Measurements from ENCODE around the gene CALHM2.

CALHM2 gene

DNA sequence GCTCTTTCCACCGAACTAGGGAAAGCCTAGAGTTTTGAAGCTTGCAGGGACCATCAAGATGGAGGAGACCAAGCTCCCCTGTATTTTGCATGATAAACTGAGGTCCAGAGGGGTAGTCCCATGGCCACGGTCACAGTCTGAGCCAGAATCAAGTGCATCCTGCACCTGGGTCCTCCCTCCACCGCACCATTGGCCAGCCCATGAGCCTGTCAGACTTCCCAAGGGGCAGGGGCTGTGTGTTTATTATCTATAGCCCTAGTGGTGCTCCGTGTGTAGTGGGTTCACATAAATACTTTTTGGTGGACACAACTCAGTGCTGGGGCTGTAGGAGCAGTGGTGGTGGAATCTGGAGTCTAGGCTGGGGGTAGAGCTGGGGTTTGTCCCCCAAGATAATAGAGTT is 23.3 kb upstream of the CALHM2 start:
- DNase-seq (ENCODE audit: low spot score): no peak

GRCh38 chr10:103474077-103474476 is 21.9 kb upstream of the CALHM2 start:
- no peak for DNase-seq (ENCODE audit: low spot score)

GRCh38 chr10:103473261-103473671 is 21.1 kb upstream of the CALHM2 start:
- no peak for DNase-seq (ENCODE audit: low spot score)

GRCh38 chr10:103472005-103472404 is 19.8 kb upstream of the CALHM2 start:
- DNase-seq (ENCODE audit: low spot score): no peak

DNA sequence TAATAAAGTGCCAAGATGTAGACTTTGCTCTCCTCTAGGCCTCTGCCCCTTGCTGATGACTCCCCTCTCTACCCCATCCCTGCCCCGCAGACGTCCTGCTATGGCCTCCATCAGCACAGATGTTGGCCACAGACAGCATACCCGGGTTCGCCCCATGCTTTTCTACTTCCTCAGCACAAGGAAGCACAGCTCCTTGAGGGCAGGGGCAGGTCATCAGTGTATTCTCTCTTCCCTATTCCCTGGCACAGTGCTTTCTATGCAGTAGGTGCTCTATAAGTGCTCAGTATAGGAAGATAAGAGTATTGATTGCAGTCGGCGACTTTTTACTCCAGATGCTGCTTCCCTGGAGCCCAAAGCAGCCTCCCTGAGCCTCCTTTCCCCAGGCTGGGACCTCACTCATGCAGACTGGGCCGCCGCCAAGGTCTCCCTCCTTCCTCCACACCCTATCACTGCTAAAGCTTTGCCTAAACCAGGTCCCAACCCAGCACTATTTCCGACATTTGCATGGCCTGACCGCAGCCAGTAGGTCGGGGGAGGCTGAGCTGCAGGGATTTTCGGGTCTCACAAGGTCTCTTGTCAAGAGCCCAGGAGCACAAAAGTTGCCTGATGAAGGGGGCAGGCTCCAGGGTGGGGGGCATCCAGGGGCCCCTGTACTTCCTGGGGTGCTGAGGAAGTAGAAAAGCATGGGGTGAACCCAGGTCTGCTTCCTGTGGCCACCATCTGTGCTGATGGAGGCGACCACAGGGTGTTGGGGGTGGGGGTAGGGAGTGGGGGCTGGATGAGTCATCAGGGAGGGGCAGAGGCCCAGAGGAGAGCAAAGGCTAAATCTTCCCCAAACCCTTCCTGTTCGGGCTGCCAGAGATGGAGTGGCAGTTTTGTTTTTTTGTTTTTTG is 18.8 kb upstream of the CALHM2 start:
- peak; percentile 87 for DNase-seq (ENCODE audit: low spot score)

DNA sequence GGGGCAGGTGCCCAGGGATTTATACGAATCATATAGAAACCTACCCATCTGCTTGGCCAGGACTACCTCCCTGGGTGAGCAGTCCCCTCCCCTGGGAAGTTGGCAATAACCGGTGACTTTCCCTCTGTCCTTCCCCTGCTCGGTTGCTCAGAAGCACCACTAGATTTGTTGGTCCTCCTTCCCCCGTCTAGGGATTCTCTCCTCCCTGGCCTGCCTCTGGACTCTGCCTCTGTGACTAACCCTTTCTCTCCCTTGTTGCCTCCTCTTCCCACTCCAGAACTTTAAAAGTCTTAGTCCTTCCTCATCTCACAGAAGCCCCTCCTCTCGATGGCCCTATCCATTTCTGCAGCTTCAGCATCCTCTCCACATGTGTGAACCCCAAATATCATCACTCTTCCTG is 17.0 kb upstream of the CALHM2 start:
- no peak for DNase-seq (ENCODE audit: low spot score)

DNA sequence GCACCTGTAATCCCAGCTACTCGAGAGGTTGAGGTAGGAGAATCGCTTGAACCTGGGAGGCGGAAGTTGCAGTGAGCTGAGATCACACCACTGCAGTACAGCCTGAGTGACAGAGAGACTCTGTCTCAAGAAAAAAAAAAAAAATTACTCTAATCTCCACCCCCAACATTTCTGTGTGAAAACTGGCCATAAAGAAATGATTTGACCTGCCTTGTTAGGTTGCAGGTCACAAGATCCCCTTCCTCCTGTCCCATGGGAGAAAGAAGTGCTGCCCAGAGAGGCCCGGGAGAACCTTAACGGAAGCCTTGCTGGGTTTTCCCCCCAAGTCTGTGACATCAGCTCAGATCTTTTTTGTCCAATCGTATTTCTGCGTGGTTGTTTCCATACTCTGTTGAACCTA is 15.2 kb upstream of the CALHM2 start:
- DNase-seq (ENCODE audit: low spot score): no peak

GRCh38 chr10:103466734-103467133 is 14.6 kb upstream of the CALHM2 start:
- DNase-seq (ENCODE audit: low spot score): no peak

DNA sequence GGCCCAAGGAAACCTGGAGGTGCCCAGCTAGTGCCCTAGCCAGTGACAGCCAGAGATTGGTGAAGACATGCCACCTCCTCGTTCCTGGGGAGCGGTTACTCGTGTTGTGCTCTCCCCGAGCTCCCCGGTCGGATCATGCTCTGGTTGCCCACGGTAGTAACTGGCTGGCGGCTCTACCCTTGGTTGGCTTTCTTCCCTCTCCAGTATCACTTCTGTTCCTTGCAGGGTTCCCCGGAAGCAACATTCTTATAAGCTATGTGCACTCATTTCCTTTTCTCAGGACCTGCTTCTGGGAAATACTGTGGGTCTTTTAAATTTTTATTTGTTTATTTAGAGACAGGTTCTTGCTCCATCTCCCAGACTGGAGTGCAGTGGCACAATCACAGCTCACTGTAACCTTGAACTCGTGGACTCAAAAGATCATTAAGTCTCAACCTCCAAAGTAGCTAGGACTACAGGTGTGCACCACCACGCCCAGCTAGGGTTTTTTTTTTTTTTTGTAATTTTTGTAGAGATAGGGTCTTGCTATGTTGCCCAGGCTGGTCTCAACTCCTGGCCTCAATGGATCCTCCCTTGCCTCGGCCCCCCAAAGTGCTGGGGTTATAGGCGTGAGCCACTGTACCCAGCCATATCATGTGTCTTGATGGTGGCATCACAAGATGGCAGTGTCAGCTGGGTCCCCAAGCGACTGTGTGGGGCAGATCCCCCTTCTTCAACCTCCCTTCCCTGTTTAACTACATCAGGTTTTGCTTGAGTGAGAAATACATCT is 13.4 kb upstream of the CALHM2 start:
- DNase-seq (ENCODE audit: low spot score): no peak

GRCh38 chr10:103463499-103463898 is 11.3 kb upstream of the CALHM2 start:
- no peak for DNase-seq (ENCODE audit: low spot score)

DNA sequence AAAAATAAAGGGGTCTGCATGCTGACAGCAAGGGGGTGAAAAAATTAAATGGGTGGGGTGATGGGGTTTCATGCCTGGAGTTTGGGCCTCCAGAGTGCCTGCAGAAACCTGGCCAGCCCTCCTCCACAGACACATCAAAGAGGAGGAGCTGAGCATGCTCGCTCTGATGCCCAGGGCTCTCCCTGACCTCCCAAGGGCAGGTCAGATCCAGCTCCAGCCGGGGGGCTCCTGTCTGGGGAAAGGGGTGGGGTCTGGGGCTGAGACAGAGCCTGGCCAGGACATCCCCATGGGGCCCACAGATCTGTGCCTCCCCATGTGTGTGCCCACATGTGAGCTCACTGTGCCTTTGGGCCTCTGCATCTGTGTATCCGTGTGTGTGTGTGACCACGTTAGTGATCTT is 7.4 kb upstream of the CALHM2 start:
- DNase-seq (ENCODE audit: low spot score): no peak

DNA sequence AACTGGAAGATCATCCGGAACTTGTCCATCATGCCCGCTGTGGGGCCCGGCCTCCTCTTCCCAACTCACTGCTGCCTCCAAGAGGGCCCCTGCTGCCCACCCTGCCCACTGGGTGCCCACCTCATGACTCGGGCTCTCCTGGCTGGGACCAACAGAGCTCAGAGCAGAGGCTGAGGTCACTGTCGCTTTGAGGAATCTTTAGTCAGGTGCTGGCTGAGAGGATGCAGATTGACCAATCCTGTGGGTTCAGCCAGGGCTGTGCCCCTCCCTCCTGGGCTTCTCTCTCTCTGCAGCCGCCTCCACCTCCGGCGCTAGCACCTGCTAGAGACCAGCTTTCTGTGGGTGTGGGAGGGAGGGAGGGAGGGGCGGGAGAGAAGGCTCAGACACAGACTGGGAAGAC is 6.5 kb upstream of the CALHM2 start, which contains the start of gene CALHM1:
CALHM1 (minus strand) TSS at position 181 of the 400 bp plus-strand sequence; CDS start at position 32, 149 bp downstream.
- no peak for DNase-seq (ENCODE audit: low spot score)

DNA sequence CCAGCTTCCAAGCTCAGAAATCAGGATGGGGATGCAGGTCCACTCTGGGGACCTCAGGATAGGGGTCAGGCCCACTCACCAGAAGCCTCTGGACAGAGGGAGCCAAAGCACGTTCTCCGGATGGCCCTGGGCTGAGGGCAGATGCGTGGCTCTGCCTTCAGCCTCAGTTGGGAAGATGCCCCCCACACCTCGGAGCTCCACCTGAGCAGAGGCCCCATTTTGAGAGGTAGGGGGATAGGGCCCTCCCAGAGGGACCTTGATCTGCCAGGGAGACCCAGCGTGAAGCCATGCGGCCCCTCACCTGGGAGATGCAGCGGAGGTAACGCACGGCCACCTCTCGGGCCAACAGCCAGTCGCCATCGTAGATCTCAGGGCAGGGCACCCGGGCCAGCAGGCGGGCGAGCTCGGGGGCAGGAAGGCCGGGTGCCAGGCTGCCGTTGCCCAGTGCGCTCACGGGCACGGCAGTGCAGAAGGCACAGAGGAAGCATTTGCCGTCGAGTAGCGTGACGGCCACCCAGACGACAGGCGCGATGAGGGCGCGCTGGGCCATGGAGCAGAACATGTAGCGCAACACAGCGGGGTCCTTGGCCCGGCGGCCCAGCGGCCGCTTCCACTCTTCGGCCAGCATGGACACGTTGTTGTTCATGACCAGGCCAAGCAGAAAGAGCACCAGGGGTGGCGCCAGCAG is 5.9 kb upstream of the CALHM2 start:
- DNase-seq (ENCODE audit: low spot score): no peak

DNA sequence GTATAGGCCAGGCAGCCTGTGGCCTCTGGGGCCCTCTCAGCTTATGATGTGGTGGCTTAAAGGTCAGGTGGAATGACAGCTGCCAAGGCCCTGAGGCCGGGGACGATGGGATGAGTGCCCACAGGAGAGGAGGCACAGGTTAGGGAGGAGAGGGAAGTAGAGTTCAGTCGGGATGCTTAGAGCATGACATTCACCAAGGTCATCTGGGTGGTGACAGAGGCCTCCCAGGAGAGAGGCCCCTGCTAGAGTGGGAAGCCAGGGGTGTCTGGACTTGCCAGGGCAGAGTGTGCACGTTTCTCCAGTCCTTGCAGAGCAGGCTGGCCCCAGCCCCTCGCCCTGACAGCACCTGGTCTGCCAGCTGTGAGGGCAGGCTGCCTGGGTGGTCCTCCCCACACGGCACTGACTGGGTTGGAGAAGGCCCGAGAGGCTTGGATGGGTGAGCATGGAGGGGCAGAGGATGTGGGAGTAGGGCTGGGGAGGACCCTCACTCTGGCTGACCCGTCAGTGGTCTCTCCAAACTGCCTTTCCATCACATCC is 5.1 kb upstream of the CALHM2 start:
- no peak for DNase-seq (ENCODE audit: low spot score)

DNA sequence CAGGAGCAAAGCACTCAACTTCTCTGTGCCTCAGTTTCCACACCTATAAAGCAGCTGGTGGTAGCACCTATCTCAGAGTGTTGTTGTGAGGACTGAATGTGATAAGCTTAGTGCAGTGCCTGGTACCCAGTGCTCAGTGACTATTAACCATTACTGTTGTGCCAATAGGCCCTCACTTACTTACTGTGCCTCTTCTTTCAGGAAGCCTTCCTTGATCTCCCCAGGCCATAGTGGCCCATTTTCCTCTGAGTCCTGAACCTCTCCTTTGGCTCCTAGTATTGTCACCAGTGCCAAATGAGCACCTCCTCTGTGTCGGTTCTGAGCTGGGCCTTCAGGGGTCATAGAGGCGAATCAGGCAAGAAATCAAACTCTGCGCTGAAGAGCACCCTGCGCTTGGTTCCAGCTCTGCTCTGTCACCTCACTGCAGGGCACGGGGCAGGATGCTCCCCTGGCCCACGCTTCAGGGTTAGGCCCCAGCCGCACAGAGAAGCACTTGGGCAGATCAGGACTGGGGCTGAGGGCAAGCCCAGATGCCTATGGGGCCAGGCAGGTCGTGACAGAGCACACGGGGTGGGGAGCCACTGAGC is 4.0 kb upstream of the CALHM2 start:
- no peak for DNase-seq (ENCODE audit: low spot score)

DNA sequence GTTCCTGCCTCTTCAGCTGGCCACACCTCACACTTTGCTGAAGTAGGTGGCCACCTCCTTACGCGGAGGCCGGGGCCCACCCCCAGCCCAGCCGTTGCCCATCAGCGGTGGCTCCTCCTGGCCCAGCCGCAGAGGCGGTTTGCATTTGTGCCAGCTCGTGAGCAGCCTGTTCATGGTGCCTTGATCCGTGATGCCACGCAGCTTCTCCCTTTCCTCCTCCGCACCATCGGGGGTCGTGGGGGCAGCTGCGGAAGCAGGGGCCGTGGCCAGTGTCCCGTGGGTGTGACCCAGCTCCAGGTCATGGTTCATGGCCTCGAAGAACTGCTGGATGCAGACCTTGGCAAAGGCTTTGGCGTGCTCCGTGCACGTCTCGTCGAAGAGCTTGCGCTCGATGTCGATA is 3.1 kb upstream of the CALHM2 start:
- DNase-seq (ENCODE audit: low spot score): no peak

- no peak for DNase-seq (ENCODE audit: low spot score)
Observed at GRCh38 chr10:103454026-103454425, 1.9 kb upstream of the CALHM2 start.

- no peak for DNase-seq (ENCODE audit: low spot score)
Observed at GRCh38 chr10:103452506-103453230, 498 bp upstream of the CALHM2 start.

DNA sequence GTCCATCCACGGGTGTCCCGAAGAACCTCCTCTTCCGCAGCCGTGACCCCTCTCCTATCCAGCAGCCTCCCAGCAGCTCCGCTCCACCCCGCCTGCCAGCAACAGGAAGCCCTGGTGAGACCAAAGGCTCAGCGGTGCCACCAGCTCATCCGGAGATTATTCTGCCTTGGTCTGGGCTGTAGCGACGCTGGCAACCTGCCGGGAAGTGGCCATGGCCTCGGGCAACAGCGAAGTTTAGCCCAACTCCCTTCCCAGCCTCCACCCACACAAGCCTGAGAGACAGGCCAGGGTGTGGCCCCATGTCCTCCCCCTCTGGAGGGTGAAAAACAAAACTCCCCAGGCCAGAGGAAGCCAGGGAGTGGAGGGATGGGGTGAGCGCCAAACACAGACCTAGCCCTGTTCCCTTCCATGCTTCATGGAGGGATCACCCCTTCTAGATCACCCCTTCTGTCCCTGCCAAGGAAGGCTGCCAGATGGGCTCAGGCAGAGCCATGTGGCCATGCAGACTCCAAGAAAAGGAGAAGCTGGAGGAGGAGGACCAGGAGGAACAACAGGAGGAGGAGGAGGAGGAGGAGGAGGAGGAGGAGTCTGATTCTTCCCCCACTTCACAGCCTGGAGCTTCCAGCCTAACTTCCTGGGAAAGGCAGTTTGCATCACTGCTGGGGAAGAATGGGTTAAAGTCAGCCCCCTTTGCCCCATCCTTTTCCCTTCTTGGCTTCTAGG is 918 bp downstream of the CALHM2 start:
- DNase-seq (ENCODE audit: low spot score): peak; percentile 55

- no peak for DNase-seq (ENCODE audit: low spot score)
Observed at GRCh38 chr10:103450201-103450695, 1.9 kb downstream of the CALHM2 start.
